OCI-LY3 (cell line): ENCODE results near the gene NUDT17.
"Not testable (repeated sequence)": the region's sequence is repeated elsewhere in the genome, so short reads cannot be mapped to it uniquely, and the experiment has no call there.

ENCODE experiments used
- CTCF ChIP-seq: fragments of 200-600, 300-600 bp; sonication (generic); IDR thresholded peaks from 2 replicates; pipeline ENCODE4 v1.5.1; 2014; ENCODE audit warnings: antibody characterized with exemption, low read length, low read depth
- EZH2phosphoT487 ChIP-seq: fragments of 200-600 bp; shearing (Covaris generic); IDR thresholded peaks from 2 replicates; pipeline ENCODE4 v1.6.1; 2018; ENCODE audit warnings: antibody characterized with exemption, mixed run types, low read depth

GRCh38 chr1:145818095-145818494, 27.3 kb upstream of the NUDT17 start:
- TF ChIP-seq CTCF, EZH2phosphoT487: not testable (repeated sequence)
